GM23338 (cell line): ENCODE measurements around the gene INTS6. TPM values are rescaled to one million over a fixed set of nuclear protein-coding genes. Genes with fewer than 3 reads are reported as not detected.
A peak's percentile ranks its signal among the peaks of the same experiment; 100 is the strongest.

Experiments
- ATAC-seq: fragments of 200-7000 bp; cut with Tn5 transposase; 3 replicates; pipeline ENCODE4 v1.9.1; 2020
- DNase-seq: peaks from one replicate; pipeline ENCODE4 v3.0.0-alpha.2; 2015; ENCODE audit warnings: low spot score
- H2AFZ ChIP-seq: fragments of 200-600 bp; sonication (generic); 2 replicates; pipeline ENCODE4 v1.8.0; 2016; ENCODE audit warnings: antibody characterized with exemption, mild to moderate bottlenecking, moderate library complexity
- H3F3A ChIP-seq: fragments of 200-600 bp; sonication (generic); replicated peaks from 2 replicates; pipeline ENCODE4 v1.8.0; 2017; ENCODE audit warnings: antibody characterized with exemption, mixed run types, low read depth
- H3K27ac ChIP-seq: fragments of 200-600 bp; sonication (generic); 2 replicates; pipeline ENCODE4 v1.6.1; 2016; ENCODE audit warnings: low read depth
- H3K27me3 ChIP-seq: fragments of 200-600 bp; sonication (generic); 2 replicates; pipeline ENCODE4 v1.8.0; 2016; ENCODE audit warnings: mild to moderate bottlenecking, mixed run types, moderate library complexity; ENCODE audit not compliant: insufficient read depth
- H3K36me3 ChIP-seq: fragments of 200-600 bp; sonication (generic); 2 replicates; pipeline ENCODE4 v1.8.0; 2016; ENCODE audit warnings: mild to moderate bottlenecking; ENCODE audit not compliant: insufficient read depth
- H3K4me1 ChIP-seq: fragments of 200-600 bp; sonication (generic); 2 replicates; pipeline ENCODE4 v1.8.0; 2016; ENCODE audit warnings: mild to moderate bottlenecking, moderate library complexity; ENCODE audit not compliant: insufficient read depth
- H3K4me2 ChIP-seq: fragments of 200-600 bp; sonication (generic); 2 replicates; pipeline ENCODE4 v1.7.1; 2017; ENCODE audit warnings: mixed run types
- H3K4me3 ChIP-seq: fragments of 200-600 bp; sonication (generic); 2 replicates; pipeline ENCODE4 v1.6.1; 2016; ENCODE audit warnings: mixed run types
- H3K79me2 ChIP-seq: fragments of 200-600 bp; sonication (generic); replicated peaks from 2 replicates; pipeline ENCODE4 v1.8.0; 2017; ENCODE audit warnings: mild to moderate bottlenecking; ENCODE audit not compliant: insufficient read depth
- H3K9me2 ChIP-seq: fragments of 200-600 bp; sonication (generic); 2 replicates; pipeline ENCODE4 v1.8.0; 2017; ENCODE audit not compliant: insufficient read depth
- H4K20me1 ChIP-seq: fragments of 200-600 bp; sonication (generic); replicated peaks from 2 replicates; pipeline ENCODE4 v1.8.0; 2017; ENCODE audit warnings: mild to moderate bottlenecking; ENCODE audit not compliant: insufficient read depth
- H3K27ac Mint-ChIP-seq: 2 replicates; pipeline ENCODE4 v1.8.0; 2020; ENCODE audit warnings: inconsistent platforms, mild to moderate bottlenecking, moderate library complexity, mixed read lengths
- H3K27me3 Mint-ChIP-seq: 3 replicates; pipeline ENCODE4 v1.8.0; 2022; ENCODE audit warnings: low read depth, mild to moderate bottlenecking, moderate library complexity, mixed read lengths, inconsistent platforms; ENCODE audit not compliant: insufficient read depth, poor library complexity
- H3K36me3 Mint-ChIP-seq: 3 replicates; pipeline ENCODE4 v1.8.0; 2021; ENCODE audit warnings: low read depth, mild to moderate bottlenecking, inconsistent platforms, moderate library complexity, mixed read lengths
- H3K4me1 Mint-ChIP-seq: 3 replicates; pipeline ENCODE4 v1.8.0; 2020; ENCODE audit warnings: mild to moderate bottlenecking, inconsistent platforms, mixed read lengths
- H3K4me3 Mint-ChIP-seq: 3 replicates; pipeline ENCODE4 v1.8.0; 2021; ENCODE audit warnings: moderate library complexity, mild to moderate bottlenecking, inconsistent platforms, mixed read lengths
- H3K9me3 Mint-ChIP-seq: 3 replicates; pipeline ENCODE4 v1.8.0; 2020; ENCODE audit warnings: moderate library complexity, mild to moderate bottlenecking, inconsistent platforms, mixed read lengths
- CREB1 ChIP-seq: fragments of 250-450 bp; sonication (Bioruptor Pico); IDR thresholded peaks from 2 replicates; pipeline ENCODE4 v1.5.0; 2020; ENCODE audit warnings: low read depth, mild to moderate bottlenecking, moderate library complexity
- EZH2 ChIP-seq: fragments of 200-600 bp; sonication (generic); IDR thresholded peaks from one replicate; pipeline ENCODE4 v1.8.0; 2017; ENCODE audit warnings: antibody characterized with exemption, mild to moderate bottlenecking, low read depth; ENCODE audit not compliant: unreplicated experiment
- EZH2phosphoT487 ChIP-seq: fragments of 200-600 bp; sonication (generic); IDR thresholded peaks from one replicate; pipeline ENCODE4 v1.8.1; 2018; ENCODE audit warnings: antibody characterized with exemption; ENCODE audit not compliant: unreplicated experiment
- JUNB ChIP-seq: IDR thresholded peaks from one replicate; pipeline ENCODE4 v1.6.1; 2016; ENCODE audit warnings: antibody characterized with exemption; ENCODE audit not compliant: unreplicated experiment
- NANOG ChIP-seq: IDR thresholded peaks from 2 replicates; pipeline ENCODE4 v1.6.1; 2016; ENCODE audit warnings: antibody characterized with exemption, borderline replicate concordance
- POLR2AphosphoS5 ChIP-seq: IDR thresholded peaks from 2 replicates; pipeline ENCODE4 v1.6.1; 2016; ENCODE audit warnings: antibody characterized with exemption, low read depth
- STAT1 ChIP-seq: IDR thresholded peaks from one replicate; pipeline ENCODE4 v1.6.1; 2016; ENCODE audit warnings: antibody characterized with exemption; ENCODE audit not compliant: unreplicated experiment
- ZNF114 ChIP-seq: fragments of 250-450 bp; sonication (Bioruptor Pico); IDR thresholded peaks from 2 replicates; pipeline ENCODE4 v1.5.0; 2020; ENCODE audit warnings: mild to moderate bottlenecking, moderate library complexity
- ZNF331 ChIP-seq: fragments of 250-450 bp; sonication (Bioruptor Pico); IDR thresholded peaks from 2 replicates; pipeline ENCODE4 v1.5.0; 2020; ENCODE audit warnings: low read depth, mild to moderate bottlenecking, moderate library complexity
- polyA plus RNA-seq: library from polyadenylated mRNA; unstranded; fragments of >200 nt; fragmentation: Nextera tagmentation; extraction: Ambion mirVana; gene quantifications from 2 replicates; pipeline ENCODE4 v1.2.1, GENCODE V29; 2016
- total RNA-seq: library from RNA; depleted of rRNA; stranded (reverse); fragments of >200 nt; shearing (Covaris generic); gene quantifications from 2 replicates; pipeline ENCODE4 v1.2.3, GENCODE V29; 2014
- TF ChIP-seq, protein P1 (sequence below): IDR thresholded peaks from 2 replicates; pipeline ENCODE4 v1.6.1; 2016; ENCODE audit warnings: antibody characterized with exemption
- TF ChIP-seq, protein P2 (sequence below): fragments of 250-450 bp; sonication (Bioruptor Pico); IDR thresholded peaks from 2 replicates; pipeline ENCODE4 v1.5.0; 2020; ENCODE audit warnings: mild to moderate bottlenecking, moderate library complexity
- TF ChIP-seq, protein P3 (sequence below): IDR thresholded peaks from one replicate; pipeline ENCODE4 v1.6.1; 2018; ENCODE audit warnings: antibody characterized with exemption; ENCODE audit not compliant: unreplicated experiment

The INTS6 gene
- total and polyA plus RNA-seq, 2 experiments from 2014 or later: 24.8 to 38.6 TPM

DNA sequence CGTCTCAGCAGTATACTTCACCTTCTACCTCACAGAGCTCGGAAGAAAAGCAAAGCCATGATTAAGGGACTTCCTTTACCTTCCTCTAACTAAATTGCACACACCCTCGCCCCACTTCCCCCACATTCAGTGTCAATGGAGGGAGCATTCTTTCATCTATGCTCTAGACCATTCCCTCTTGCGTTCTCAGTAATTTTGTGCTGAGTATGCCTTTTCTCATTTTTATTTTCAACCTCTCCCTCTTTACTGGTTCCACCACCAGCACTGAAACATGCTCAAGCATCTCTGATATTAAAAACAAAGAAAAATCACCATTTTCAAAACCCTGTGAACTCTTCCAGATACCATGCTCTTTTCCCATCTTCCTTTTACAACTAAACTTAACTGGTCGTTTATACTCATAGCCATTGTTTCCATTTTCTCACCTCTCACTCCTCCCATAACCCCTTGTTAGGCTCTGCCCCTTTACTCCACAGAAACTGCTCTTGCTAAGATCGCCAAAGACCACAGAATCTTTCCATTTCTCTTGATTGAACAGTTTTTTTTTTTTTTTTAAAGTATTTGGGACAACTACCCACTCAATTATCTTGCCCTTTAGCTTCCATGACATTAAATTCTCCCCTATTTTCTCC lies 81.0 kb downstream of the INTS6 start:
- Mint-ChIP-seq H3K27me3 (no peaks in the 10 kb centered on the region), H3K9me3 (no peaks in the 10 kb centered on the region), H3K4me1 (no peaks in the 10 kb centered on the region), H3K27ac (no peak overlapping the region), H3K4me3 (no peak overlapping the region), H3K36me3 (peaks cover 37% of the 10 kb centered on the region)
- Histone ChIP-seq H3K4me3 (no peak overlapping the region), H3K9me2 (no peaks in the 10 kb centered on the region), H3F3A (0 out of 2 replicates have a peak, but pooled peaks cover 4% of the 10 kb centered on the region), H3K79me2 (0 out of 2 replicates have a peak, but pooled peaks cover 6% of the 10 kb centered on the region), H3K4me1 (peaks cover 12% of the 10 kb centered on the region; the same call in 1 of the 2 replicates), H2AFZ (no peak overlapping the region), H3K27ac (peak overlapping the region; percentile 2; the same call in 1 of the 2 replicates), H3K4me2 (no peak overlapping the region), H3K27me3 (no peaks in the 10 kb centered on the region), H4K20me1 (no peaks in the 10 kb centered on the region), H3K36me3 (peaks cover 55% of the 10 kb centered on the region)
- DNase-seq (no peak), ATAC-seq (no peak)
- no peak for TF ChIP-seq EZH2phosphoT487
- TF ChIP-seq ZNF114 (CRISPR knock-in tag): no peak
- TF ChIP-seq JUNB: no peak
- TF ChIP-seq, protein P1, sequence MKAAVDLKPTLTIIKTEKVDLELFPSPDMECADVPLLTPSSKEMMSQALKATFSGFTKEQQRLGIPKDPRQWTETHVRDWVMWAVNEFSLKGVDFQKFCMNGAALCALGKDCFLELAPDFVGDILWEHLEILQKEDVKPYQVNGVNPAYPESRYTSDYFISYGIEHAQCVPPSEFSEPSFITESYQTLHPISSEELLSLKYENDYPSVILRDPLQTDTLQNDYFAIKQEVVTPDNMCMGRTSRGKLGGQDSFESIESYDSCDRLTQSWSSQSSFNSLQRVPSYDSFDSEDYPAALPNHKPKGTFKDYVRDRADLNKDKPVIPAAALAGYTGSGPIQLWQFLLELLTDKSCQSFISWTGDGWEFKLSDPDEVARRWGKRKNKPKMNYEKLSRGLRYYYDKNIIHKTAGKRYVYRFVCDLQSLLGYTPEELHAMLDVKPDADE: no peak
- no peak for TF ChIP-seq EZH2
- no peak for TF ChIP-seq POLR2AphosphoS5
- TF ChIP-seq, protein P2, sequence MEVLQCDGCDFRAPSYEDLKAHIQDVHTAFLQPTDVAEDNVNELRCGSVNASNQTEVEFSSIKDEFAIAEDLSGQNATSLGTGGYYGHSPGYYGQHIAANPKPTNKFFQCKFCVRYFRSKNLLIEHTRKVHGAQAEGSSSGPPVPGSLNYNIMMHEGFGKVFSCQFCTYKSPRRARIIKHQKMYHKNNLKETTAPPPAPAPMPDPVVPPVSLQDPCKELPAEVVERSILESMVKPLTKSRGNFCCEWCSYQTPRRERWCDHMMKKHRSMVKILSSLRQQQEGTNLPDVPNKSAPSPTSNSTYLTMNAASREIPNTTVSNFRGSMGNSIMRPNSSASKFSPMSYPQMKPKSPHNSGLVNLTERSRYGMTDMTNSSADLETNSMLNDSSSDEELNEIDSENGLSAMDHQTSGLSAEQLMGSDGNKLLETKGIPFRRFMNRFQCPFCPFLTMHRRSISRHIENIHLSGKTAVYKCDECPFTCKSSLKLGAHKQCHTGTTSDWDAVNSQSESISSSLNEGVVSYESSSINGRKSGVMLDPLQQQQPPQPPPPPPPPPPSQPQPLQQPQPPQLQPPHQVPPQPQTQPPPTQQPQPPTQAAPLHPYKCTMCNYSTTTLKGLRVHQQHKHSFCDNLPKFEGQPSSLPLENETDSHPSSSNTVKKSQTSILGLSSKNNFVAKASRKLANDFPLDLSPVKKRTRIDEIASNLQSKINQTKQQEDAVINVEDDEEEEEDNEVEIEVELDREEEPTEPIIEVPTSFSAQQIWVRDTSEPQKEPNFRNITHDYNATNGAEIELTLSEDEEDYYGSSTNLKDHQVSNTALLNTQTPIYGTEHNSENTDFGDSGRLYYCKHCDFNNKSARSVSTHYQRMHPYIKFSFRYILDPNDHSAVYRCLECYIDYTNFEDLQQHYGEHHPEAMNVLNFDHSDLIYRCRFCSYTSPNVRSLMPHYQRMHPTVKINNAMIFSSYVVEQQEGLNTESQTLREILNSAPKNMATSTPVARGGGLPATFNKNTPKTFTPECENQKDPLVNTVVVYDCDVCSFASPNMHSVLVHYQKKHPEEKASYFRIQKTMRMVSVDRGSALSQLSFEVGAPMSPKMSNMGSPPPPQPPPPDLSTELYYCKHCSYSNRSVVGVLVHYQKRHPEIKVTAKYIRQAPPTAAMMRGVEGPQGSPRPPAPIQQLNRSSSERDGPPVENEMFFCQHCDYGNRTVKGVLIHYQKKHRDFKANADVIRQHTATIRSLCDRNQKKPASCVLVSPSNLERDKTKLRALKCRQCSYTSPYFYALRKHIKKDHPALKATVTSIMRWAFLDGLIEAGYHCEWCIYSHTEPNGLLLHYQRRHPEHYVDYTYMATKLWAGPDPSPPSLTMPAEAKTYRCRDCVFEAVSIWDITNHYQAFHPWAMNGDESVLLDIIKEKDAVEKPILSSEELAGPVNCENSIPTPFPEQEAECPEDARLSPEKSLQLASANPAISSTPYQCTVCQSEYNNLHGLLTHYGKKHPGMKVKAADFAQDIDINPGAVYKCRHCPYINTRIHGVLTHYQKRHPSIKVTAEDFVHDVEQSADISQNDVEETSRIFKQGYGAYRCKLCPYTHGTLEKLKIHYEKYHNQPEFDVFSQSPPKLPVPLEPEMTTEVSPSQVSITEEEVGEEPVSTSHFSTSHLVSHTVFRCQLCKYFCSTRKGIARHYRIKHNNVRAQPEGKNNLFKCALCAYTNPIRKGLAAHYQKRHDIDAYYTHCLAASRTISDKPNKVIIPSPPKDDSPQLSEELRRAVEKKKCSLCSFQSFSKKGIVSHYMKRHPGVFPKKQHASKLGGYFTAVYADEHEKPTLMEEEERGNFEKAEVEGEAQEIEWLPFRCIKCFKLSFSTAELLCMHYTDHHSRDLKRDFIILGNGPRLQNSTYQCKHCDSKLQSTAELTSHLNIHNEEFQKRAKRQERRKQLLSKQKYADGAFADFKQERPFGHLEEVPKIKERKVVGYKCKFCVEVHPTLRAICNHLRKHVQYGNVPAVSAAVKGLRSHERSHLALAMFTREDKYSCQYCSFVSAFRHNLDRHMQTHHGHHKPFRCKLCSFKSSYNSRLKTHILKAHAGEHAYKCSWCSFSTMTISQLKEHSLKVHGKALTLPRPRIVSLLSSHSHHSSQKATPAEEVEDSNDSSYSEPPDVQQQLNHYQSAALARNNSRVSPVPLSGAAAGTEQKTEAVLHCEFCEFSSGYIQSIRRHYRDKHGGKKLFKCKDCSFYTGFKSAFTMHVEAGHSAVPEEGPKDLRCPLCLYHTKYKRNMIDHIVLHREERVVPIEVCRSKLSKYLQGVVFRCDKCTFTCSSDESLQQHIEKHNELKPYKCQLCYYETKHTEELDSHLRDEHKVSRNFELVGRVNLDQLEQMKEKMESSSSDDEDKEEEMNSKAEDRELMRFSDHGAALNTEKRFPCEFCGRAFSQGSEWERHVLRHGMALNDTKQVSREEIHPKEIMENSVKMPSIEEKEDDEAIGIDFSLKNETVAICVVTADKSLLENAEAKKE: no peak
- TF ChIP-seq ZNF331: no peak
- TF ChIP-seq NANOG: no peak
- no peak for TF ChIP-seq STAT1
- TF ChIP-seq, protein P3, sequence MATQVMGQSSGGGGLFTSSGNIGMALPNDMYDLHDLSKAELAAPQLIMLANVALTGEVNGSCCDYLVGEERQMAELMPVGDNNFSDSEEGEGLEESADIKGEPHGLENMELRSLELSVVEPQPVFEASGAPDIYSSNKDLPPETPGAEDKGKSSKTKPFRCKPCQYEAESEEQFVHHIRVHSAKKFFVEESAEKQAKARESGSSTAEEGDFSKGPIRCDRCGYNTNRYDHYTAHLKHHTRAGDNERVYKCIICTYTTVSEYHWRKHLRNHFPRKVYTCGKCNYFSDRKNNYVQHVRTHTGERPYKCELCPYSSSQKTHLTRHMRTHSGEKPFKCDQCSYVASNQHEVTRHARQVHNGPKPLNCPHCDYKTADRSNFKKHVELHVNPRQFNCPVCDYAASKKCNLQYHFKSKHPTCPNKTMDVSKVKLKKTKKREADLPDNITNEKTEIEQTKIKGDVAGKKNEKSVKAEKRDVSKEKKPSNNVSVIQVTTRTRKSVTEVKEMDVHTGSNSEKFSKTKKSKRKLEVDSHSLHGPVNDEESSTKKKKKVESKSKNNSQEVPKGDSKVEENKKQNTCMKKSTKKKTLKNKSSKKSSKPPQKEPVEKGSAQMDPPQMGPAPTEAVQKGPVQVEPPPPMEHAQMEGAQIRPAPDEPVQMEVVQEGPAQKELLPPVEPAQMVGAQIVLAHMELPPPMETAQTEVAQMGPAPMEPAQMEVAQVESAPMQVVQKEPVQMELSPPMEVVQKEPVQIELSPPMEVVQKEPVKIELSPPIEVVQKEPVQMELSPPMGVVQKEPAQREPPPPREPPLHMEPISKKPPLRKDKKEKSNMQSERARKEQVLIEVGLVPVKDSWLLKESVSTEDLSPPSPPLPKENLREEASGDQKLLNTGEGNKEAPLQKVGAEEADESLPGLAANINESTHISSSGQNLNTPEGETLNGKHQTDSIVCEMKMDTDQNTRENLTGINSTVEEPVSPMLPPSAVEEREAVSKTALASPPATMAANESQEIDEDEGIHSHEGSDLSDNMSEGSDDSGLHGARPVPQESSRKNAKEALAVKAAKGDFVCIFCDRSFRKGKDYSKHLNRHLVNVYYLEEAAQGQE: no peak
- no peak for TF ChIP-seq CREB1
